BJ (cell line): Measurements from ENCODE around the gene DPM3. TPM values are rescaled to one million over a fixed set of nuclear protein-coding genes. Genes with fewer than 3 reads are reported as not detected.

Experiments
- CTCF ChIA-PET: fragments of 350-600 bp; formaldehyde crosslinking; extraction: SDS; loops from one replicate; lab custom pipeline; 2021; ENCODE audit warnings: antibody characterized with exemption, inconsistent platforms; lab: Yijun Ruan, JAX
- POLR2A ChIA-PET: fragments of 300-600 bp; sonication (Branson Sonifier 250); formaldehyde crosslinking; extraction: SDS; loops from one replicate; lab custom pipeline; 2021; ENCODE audit warnings: antibody characterized with exemption; lab: Charles Lee
- DNase-seq: peaks from one replicate; pipeline ENCODE4 v3.0.0-alpha.2; 2011; ENCODE audit warnings: low read depth
- H3K27me3 ChIP-seq: 2 replicates; pipeline ENCODE4 v1.6.0; 2011; ENCODE audit warnings: low read length; ENCODE audit not compliant: control insufficient read depth, insufficient read depth
- H3K36me3 ChIP-seq: 2 replicates; pipeline ENCODE4 v1.5.1; 2011; ENCODE audit warnings: low read length; ENCODE audit not compliant: control insufficient read depth, insufficient read depth
- H3K4me3 ChIP-seq: 2 replicates; pipeline ENCODE4 v1.5.1; 2011; ENCODE audit warnings: low read depth, mild to moderate bottlenecking, control low read depth, low read length
- polyA plus RNA-seq: library from polyadenylated mRNA; depleted of rRNA; stranded (reverse); fragments of >200 nt; gene quantifications from 2 replicates; pipeline ENCODE4 v1.2.3, GENCODE V29; 2011
- TF ChIP-seq, protein P1 (sequence below): IDR thresholded peaks from 2 replicates; pipeline ENCODE4 v1.5.1; 2011; ENCODE audit warnings: low read depth, mild to moderate bottlenecking, control low read depth, inconsistent platforms, low read length, moderate library complexity; ENCODE audit not compliant: insufficient read depth

DPM3 gene
- polyA plus RNA-seq, 1 experiment, result 34.1 TPM

DNA sequence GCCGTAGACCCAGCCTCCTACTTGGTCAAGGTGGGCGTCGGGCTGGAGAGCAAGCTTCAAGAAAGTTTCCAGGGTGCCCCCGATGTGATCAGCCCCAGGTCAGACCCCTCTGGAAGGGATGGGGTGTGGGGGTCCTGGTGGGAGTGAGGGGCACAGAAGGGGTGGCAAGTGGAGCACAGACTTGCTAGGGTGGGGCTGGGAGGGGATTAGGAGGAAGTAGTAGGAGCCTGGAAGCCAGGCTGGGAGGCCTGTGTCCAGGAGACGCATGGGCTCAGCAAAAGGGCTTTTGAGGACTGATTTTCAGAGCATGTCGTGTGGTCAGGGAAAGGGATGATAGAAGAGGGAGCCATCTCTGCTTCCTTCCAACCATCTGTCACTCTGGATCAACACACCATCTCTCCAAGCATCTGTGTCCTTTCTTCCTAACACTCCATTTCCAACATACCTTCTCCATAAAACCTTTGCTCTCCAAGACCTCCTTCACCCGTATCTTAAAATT lies 41.8 kb upstream of the DPM3 start:
- Histone ChIP-seq H3K4me3 (no peak overlapping the region), H3K36me3 (peaks cover 24% of the 10 kb centered on the region), H3K27me3 (no peaks in the 10 kb centered on the region)
- DNase-seq, result no peak
- TF ChIP-seq, protein P1, sequence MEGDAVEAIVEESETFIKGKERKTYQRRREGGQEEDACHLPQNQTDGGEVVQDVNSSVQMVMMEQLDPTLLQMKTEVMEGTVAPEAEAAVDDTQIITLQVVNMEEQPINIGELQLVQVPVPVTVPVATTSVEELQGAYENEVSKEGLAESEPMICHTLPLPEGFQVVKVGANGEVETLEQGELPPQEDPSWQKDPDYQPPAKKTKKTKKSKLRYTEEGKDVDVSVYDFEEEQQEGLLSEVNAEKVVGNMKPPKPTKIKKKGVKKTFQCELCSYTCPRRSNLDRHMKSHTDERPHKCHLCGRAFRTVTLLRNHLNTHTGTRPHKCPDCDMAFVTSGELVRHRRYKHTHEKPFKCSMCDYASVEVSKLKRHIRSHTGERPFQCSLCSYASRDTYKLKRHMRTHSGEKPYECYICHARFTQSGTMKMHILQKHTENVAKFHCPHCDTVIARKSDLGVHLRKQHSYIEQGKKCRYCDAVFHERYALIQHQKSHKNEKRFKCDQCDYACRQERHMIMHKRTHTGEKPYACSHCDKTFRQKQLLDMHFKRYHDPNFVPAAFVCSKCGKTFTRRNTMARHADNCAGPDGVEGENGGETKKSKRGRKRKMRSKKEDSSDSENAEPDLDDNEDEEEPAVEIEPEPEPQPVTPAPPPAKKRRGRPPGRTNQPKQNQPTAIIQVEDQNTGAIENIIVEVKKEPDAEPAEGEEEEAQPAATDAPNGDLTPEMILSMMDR, result no peak
- ChIA-PET POLR2A (no interaction called here), CTCF (interaction anchor here (10.5 kb wide), 1 partner anchor 12 kb away, joined by 147 read pairs; no protein-coding TSS in a partner anchor)

DNA sequence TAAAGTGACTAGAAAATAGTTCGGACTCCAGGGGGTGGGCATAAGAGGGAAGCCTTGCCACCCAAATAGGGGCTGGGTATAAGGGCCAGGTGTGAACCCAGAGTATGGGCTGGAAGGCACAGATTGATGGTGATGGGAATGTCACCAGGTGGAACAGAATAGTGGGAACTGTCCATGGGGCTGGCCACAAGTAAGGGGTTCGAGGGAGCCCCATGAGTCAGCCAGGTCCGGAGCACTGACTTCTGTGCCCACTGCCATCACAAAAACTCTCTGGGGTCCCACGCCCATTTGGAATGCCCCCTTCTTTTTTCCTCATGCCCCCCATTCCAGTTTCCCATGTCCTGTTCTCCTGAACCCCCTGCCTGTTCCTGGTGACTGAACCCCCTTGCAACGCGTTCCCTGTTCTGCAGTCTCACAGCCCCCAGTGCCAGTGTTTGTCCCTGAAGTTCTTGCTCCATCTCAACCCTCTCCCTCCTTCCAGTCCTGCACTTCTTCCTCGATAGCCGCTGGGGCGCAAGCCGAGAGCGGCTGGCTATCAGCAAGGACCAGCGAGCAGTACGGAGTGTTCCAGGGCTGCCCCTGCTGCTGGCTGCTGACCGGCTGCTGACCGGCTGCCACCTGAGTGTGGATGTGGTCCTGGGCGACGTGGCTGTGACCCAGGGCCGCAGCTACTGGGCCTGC lies 41.2 kb upstream of the DPM3 start:
- POLR2A ChIA-PET, result no interaction called here
- TF ChIP-seq, protein P1, result no peak
- DNase-seq, result no peak
- H3K36me3 ChIP-seq, result peaks cover 27% of the 10 kb centered on the region
- CTCF ChIA-PET, result interaction anchor here (10.5 kb wide), 1 partner anchor 12 kb away, joined by 147 read pairs; no protein-coding TSS in a partner anchor
- no peak overlapping the region for H3K4me3 ChIP-seq
- no peaks in the 10 kb centered on the region for H3K27me3 ChIP-seq

GRCh38 chr1:155179112-155180031 lies 39.0 kb upstream of the DPM3 start:
- H3K36me3 ChIP-seq, result peaks cover 27% of the 10 kb centered on the region
- ChIA-PET CTCF (interaction anchor here (0.8 to 10.5 kb wide), 3 partner anchors 15 to 88 kb away, joined by 3 to 147 read pairs (median 7); no protein-coding TSS in a partner anchor), POLR2A (no interaction called here)
- DNase-seq, result no peak
- H3K4me3 ChIP-seq, result no peak overlapping the region
- H3K27me3 ChIP-seq, result no peaks in the 10 kb centered on the region
- TF ChIP-seq, protein P1, result no peak

DNA sequence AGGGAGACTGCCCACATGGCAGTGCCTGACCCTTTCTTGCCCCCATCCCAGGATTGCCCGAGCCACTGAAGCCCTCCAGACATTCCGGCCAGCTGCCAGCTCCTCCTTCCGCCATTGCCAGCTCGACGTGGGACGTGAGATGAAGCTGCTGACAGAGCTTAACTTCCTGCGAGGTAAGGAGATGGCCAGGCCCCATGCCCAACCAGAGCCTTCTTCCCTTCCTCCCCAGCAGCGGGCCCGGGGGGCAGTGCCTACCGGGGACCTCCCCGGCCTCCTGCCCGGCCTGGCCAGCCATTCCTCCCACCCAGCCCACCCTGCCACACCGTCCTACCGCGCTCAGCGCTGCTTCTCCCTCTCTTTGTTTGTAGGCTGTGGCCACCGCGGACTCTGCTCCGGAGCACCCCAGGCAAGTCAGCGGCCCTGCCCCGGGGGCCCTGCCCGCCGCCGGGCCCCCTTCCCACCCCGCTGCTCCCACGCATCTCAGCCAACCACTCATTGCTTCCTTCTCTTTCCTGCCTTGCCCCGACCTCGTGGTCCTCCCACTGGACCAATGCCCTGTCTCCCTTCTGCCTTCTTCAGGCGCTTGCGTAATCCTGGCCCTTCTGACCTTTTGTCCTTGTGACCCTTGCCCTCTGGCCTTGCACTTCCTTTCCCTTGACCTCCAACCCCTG lies 38.2 kb upstream of the DPM3 start:
- POLR2A ChIA-PET, result no interaction called here
- CTCF ChIA-PET, result interaction anchor here (1.8 to 10.5 kb wide), 3 partner anchors 15 to 87 kb away, joined by 4 to 147 read pairs (median 7); no protein-coding TSS in a partner anchor

More for the DNA sequence above, 38.2 kb upstream of the DPM3 start:
- H3K4me3 ChIP-seq, result no peak overlapping the region
- H3K27me3 ChIP-seq, result no peaks in the 10 kb centered on the region
- peaks cover 27% of the 10 kb centered on the region for H3K36me3 ChIP-seq
- DNase-seq, result no peak
- TF ChIP-seq, protein P1, result no peak
